GM12872 (cell line): Measurements from ENCODE around the gene ANKRD28.

Experiments
- TF ChIP-seq, protein P1 (sequence below): IDR thresholded peaks from 3 replicates; pipeline ENCODE4 v1.5.1; 2011; ENCODE audit warnings: low read depth, mild to moderate bottlenecking, low read length, moderate library complexity; ENCODE audit not compliant: insufficient read depth

The ANKRD28 gene

DNA sequence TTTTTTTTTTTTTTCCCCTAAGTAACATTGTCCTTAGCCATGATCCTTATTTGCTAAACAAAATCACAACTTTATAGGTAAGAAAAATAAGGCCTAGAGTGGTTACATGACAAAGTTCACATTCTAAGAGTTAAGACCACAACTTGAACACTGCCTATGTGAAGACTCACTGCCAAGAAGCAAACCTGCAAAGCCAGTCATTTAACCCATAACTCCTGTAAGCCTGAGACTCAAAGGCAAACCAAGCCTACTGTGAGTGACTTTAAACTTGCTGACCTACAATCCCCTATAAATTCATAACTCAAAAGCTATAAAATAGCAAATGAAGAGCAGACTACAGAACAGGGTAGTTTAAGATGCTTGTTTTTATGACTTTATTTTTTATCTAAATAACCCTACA is 12.9 kb upstream of the ANKRD28 start:
- TF ChIP-seq, protein P1, sequence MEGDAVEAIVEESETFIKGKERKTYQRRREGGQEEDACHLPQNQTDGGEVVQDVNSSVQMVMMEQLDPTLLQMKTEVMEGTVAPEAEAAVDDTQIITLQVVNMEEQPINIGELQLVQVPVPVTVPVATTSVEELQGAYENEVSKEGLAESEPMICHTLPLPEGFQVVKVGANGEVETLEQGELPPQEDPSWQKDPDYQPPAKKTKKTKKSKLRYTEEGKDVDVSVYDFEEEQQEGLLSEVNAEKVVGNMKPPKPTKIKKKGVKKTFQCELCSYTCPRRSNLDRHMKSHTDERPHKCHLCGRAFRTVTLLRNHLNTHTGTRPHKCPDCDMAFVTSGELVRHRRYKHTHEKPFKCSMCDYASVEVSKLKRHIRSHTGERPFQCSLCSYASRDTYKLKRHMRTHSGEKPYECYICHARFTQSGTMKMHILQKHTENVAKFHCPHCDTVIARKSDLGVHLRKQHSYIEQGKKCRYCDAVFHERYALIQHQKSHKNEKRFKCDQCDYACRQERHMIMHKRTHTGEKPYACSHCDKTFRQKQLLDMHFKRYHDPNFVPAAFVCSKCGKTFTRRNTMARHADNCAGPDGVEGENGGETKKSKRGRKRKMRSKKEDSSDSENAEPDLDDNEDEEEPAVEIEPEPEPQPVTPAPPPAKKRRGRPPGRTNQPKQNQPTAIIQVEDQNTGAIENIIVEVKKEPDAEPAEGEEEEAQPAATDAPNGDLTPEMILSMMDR = no peak

DNA sequence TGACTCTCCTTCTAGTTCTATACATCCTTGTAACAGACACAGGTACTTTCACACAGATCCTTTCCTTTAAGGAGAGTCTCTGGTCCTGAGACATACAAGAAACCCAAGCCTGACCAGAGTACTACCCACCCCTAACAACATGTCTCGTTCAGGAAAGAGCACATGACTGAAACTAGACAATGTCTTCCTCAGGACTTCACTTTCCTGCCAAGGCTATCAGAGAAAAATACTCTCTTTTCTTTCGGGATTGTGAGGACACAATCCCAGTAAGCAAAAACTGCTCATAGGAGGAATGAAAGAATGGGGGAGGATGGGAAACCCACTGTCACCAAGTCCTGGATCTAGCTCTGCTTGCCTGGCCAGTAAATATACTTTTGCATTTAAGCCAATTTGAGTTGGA is 11.5 kb upstream of the ANKRD28 start:
- TF ChIP-seq, protein P1 = no peak

DNA sequence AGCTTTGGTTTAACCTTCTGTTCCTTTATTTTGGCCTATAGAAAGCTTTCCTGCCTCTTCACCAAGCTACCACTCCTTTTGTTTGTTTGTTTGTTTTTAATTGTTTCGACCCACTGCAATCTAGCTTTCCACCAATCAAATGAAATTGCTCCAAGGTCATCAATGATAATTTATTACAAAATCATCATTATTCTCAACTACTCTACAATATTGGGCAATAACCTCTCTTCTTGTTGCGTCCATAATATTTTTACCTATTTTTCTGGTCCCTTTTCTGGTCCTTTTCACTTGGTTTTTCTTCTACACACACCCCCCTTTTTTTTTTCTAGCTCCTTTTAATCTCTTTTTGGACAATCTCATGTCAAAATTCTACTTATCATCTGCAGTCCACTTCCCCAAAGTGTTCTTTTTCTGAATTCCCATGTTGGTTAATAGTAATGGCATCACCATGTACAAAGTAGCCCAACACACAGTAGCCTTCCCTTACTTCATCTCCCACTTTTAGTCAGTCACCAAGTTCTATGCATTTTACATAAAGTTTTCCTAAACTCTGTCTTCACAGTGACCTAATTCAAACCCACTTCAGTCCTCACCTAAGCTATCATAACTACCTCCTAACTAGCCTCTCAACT is 11.0 kb upstream of the ANKRD28 start:
- TF ChIP-seq, protein P1 = no peak

DNA sequence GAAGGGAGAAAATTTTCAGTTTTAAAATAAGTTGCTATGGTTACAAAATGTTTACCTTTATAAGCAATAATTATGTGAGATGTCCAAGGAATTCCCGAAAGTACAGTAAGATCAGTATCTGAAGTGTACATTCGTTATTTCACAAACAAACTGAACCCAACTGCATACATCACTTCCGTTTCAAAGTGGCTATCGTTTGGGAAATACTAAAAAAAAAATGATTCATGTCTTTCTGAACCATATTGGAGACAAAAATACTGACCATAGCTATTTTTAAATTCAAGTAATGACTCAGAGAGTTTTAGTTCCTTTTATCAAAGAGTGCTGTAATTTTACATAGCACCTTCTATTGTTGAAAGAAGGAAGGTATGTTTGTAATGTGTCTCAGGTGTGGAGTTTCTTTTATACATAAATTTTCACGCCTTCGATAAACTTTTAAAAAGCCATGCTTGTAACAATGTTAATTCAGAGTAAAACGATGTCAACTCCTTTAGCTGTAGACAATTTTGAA is 8.0 kb upstream of the ANKRD28 start:
- TF ChIP-seq, protein P1 = no peak

DNA sequence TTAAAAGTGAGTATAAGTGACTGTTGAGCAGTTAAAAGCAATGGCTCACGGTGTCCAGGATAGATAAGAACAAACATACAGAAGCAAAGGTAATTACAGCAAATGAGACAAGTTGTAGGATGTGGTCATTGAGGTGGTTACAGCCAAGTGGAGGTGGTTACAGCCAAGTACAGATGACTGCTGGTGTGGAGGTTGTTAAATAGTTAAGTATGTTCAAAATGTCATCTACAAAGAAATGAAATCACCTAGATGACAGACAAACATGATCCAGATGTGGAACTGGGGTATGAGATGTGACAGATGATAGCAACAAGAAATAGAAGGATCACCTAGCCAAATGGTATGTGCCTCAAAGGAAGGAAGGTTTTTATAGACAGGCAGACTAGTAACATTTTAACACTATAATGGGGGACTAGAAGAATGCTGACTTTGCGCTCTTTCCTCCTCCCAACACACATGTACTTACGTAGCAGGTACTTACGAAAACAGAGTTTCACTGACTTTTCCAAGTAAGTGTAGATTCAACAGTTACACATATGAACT is 6.8 kb upstream of the ANKRD28 start:
- TF ChIP-seq, protein P1 = no peak

GRCh38 chr3:15803921-15804320 is 6.1 kb upstream of the ANKRD28 start:
- TF ChIP-seq, protein P1 = no peak

GRCh38 chr3:15801298-15801697 is 3.5 kb upstream of the ANKRD28 start:
- TF ChIP-seq, protein P1 = no peak
